ENCODE data around the gene EFNA4. TPM values are rescaled to one million over a fixed set of nuclear protein-coding genes. Genes with fewer than 3 reads are reported as not detected.

Gene EFNA4
- total and polyA plus RNA-seq, 9 of the 15 experiments (the other 6 are each of a cell fraction or from before 2014, with no cell fraction given), result 0.68 to 7.4 (median 6.1) TPM

DNA sequence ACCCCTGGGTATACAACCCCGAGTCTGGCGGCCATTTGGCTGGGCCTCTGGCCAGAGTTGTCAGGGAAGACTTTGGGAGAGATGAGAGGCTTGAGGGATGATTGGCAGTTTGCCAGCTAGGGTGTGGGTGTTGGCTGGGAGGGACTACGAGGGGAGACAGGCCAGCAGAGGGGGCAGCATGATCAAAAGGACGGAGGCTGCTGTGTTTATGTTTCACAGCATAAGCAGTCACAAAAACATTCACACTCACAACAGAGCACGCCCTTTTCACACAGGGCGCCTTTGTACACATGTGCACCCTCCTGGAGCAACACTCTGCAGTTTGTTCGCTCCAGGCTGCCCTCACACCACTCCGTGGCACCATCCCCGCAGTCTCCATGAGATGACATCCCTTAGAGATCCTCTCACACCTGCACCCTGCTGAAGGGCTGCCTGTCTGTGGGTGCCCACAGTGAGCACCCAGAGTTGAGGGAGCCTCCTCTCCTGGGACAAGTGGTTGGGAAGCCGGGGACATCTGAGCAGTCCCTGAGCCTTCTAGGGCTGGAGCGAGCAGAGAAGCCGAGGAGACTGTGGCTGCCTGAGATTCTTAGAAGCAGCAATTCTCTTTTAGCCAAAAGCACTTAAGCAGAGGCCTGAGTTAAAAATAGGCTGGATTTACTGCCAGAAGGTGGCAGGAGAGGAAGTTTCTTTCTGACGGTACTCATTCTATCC is 30.5 kb downstream of the EFNA4 start (continued):
- TF ChIP-seq, protein P1, sequence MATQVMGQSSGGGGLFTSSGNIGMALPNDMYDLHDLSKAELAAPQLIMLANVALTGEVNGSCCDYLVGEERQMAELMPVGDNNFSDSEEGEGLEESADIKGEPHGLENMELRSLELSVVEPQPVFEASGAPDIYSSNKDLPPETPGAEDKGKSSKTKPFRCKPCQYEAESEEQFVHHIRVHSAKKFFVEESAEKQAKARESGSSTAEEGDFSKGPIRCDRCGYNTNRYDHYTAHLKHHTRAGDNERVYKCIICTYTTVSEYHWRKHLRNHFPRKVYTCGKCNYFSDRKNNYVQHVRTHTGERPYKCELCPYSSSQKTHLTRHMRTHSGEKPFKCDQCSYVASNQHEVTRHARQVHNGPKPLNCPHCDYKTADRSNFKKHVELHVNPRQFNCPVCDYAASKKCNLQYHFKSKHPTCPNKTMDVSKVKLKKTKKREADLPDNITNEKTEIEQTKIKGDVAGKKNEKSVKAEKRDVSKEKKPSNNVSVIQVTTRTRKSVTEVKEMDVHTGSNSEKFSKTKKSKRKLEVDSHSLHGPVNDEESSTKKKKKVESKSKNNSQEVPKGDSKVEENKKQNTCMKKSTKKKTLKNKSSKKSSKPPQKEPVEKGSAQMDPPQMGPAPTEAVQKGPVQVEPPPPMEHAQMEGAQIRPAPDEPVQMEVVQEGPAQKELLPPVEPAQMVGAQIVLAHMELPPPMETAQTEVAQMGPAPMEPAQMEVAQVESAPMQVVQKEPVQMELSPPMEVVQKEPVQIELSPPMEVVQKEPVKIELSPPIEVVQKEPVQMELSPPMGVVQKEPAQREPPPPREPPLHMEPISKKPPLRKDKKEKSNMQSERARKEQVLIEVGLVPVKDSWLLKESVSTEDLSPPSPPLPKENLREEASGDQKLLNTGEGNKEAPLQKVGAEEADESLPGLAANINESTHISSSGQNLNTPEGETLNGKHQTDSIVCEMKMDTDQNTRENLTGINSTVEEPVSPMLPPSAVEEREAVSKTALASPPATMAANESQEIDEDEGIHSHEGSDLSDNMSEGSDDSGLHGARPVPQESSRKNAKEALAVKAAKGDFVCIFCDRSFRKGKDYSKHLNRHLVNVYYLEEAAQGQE (IDR thresholded peaks at IDR 0.05; ENCODE audit: borderline replicate concordance), result peak; percentile 75; the same call in 1 of the 2 replicates
- TF ChIP-seq, protein P1 (CRISPR knock-in tag; IDR thresholded peaks at IDR 0.05; ENCODE audit: low read depth), result no peak
- TF ChIP-seq RBM34 (IDR thresholded peaks at IDR 0.05; ENCODE audit: borderline replicate concordance, insufficient read depth, low read length) (no peak), CHCHD3 (CRISPR knock-in tag; IDR thresholded peaks at IDR 0.05) (no peak), NFATC3 (IDR thresholded peaks at IDR 0.05) (no peak), IRF2 (CRISPR knock-in tag; IDR thresholded peaks at IDR 0.05) (no peak), ZNF707 (CRISPR knock-in tag; conservative IDR thresholded peaks at IDR 0.05) (no peak), EGR1 (conservative IDR thresholded peaks at IDR 0.05) (peak; percentile 50; the same call in 1 of the 2 replicates), SMAD2 (IDR thresholded peaks at IDR 0.05; ENCODE audit: low read depth, low read length) (no peak), TEAD2 (tag; IDR thresholded peaks at IDR 0.05) (no peak), ATF1 (CRISPR knock-in tag; IDR thresholded peaks at IDR 0.05) (no peak), ATF1 (tag; IDR thresholded peaks at IDR 0.05) (0 out of 2 replicates have a peak, but pooled peaks have one; percentile 13), KAT2B (IDR thresholded peaks at IDR 0.05; ENCODE audit: low read depth, low read length) (no peak), WHSC1 (IDR thresholded peaks at IDR 0.05; ENCODE audit: low read length) (no peak), BRF1 (IDR thresholded peaks at IDR 0.05; ENCODE audit: borderline replicate concordance, extremely low read depth, insufficient read length) (no peak), SIX5 (IDR thresholded peaks at IDR 0.05; ENCODE audit: borderline replicate concordance in 1 of 2, insufficient read depth in 1 of 2, low read depth in 1 of 2, low read length in 2 of 2) (no peak), SMAD1 (IDR thresholded peaks at IDR 0.05; ENCODE audit: low read depth, low read length, partially characterized antibody) (no peak), TCF3 (CRISPR knock-in tag; IDR thresholded peaks at IDR 0.05) (no peak), ASH1L (IDR thresholded peaks at IDR 0.05; ENCODE audit: borderline replicate concordance, low read depth, partially characterized antibody) (no peak)

Data from K562 (cell line).